OCI-LY7 (cell line): ENCODE data around the gene CATSPER3. TPM values are rescaled to one million over a fixed set of nuclear protein-coding genes. Genes with fewer than 3 reads are reported as not detected.
"Not testable (repeated sequence)": the region's sequence is repeated elsewhere in the genome, so short reads cannot be mapped to it uniquely, and the experiment has no call there.

Experiments
- BruUV-seq: library from RNA; stranded (reverse); fragments of 400-500 nt; replicated peaks from 2 replicates; lab custom pipeline; 2021; lab: Mats Ljungman, UMichigan
- CTCF ChIA-PET: fragments of 300-600 bp; sonication (Branson Sonifier 250); formaldehyde crosslinking; loops from one replicate; lab custom pipeline; 2022; ENCODE audit warnings: antibody characterized with exemption; ENCODE audit not compliant: unreplicated experiment; lab: Charles Lee
- POLR2A ChIA-PET: fragments of 300-600 bp; sonication (Branson Sonifier 250); formaldehyde crosslinking; loops from one replicate; lab custom pipeline; 2022; ENCODE audit warnings: antibody characterized with exemption; lab: Charles Lee
- DNase-seq: peaks from one replicate; pipeline ENCODE4 v3.0.0-alpha.2; 2015; ENCODE audit warnings: low spot score
- H2AFZ ChIP-seq: fragments of 200-600 bp; sonication (generic), shearing (Covaris generic); 2 replicates; pipeline ENCODE4 v1.6.1; 2014; ENCODE audit warnings: mild to moderate bottlenecking, antibody characterized with exemption, low read length, moderate library complexity
- H3K27ac ChIP-seq: fragments of 200-600 bp; sonication (generic); 2 replicates; pipeline ENCODE4 v1.5.1; 2014; ENCODE audit warnings: mixed run types, low read depth, mild to moderate bottlenecking, moderate library complexity, low read length, inconsistent platforms; ENCODE audit not compliant: poor library complexity, severe bottlenecking
- H3K36me3 ChIP-seq: fragments of 200-600 bp; sonication (generic); 2 replicates; pipeline ENCODE4 v1.6.1; 2014; ENCODE audit warnings: mild to moderate bottlenecking, antibody characterized with exemption, low read length, moderate library complexity, mixed read lengths; ENCODE audit not compliant: insufficient read depth
- H3K4me1 ChIP-seq: fragments of 200-600 bp; sonication (generic); 2 replicates; pipeline ENCODE4 v1.5.1; 2014; ENCODE audit warnings: mild to moderate bottlenecking, low read length; ENCODE audit not compliant: insufficient read depth, poor library complexity, severe bottlenecking
- H3K4me2 ChIP-seq: fragments of 200-600 bp; sonication (generic); 2 replicates; pipeline ENCODE4 v1.6.1; 2014; ENCODE audit warnings: mild to moderate bottlenecking, low read length
- H3K4me3 ChIP-seq: fragments of 200-600 bp; sonication (generic); 2 replicates; pipeline ENCODE4 v1.5.1; 2014; ENCODE audit warnings: mild to moderate bottlenecking, low read depth, low read length; ENCODE audit not compliant: poor library complexity, severe bottlenecking
- H3K79me2 ChIP-seq: fragments of 200-600 bp; sonication (generic); 2 replicates; pipeline ENCODE4 v1.6.1; 2016; ENCODE audit warnings: low read depth, mild to moderate bottlenecking, low read length, moderate library complexity, mixed read lengths; ENCODE audit not compliant: insufficient read depth
- H3K9me2 ChIP-seq: fragments of 200-600 bp; sonication (generic); 2 replicates; pipeline ENCODE4 v1.6.1; 2016; ENCODE audit warnings: mild to moderate bottlenecking, low read length, mixed read lengths; ENCODE audit not compliant: insufficient read depth
- H3K9me3 ChIP-seq: fragments of 200-600 bp; sonication (generic); 2 replicates; pipeline ENCODE4 v1.6.1; 2014; ENCODE audit warnings: mild to moderate bottlenecking, mixed run types, low read length, mixed read lengths
- H4K20me1 ChIP-seq: fragments of 200-600 bp; sonication (generic); 2 replicates; pipeline ENCODE4 v1.6.1; 2014; ENCODE audit warnings: mild to moderate bottlenecking, antibody characterized with exemption, low read length, moderate library complexity, mixed read lengths; ENCODE audit not compliant: insufficient read depth
- EZH2phosphoT487 ChIP-seq: fragments of 200-600 bp; sonication (generic); IDR thresholded peaks from 2 replicates; pipeline ENCODE4 v1.6.1; 2018; ENCODE audit warnings: low read depth, borderline replicate concordance, mild to moderate bottlenecking, mixed run types, antibody characterized with exemption, low read length, moderate library complexity, mixed read lengths
- intact Hi-C: fragments of 100-400 bp; cut with micrococcal nuclease; formaldehyde crosslinking; loops from one replicate; pipeline ENCODE4 v1.10.0; 2022; ENCODE audit not compliant: unreplicated experiment
- total RNA-seq, 2 experiments: library from RNA; depleted of rRNA in 1 of 2; stranded (reverse); fragments of >200 nt in 1 of 2; shearing (Covaris generic) in 1 of 2; gene quantifications; 2 replicates each; pipeline ENCODE4 v1.2.3, GENCODE V29; 2014 to 2022
- TF ChIP-seq, protein P1 (sequence below): fragments of 200-600 bp; sonication (generic); conservative IDR thresholded peaks from 2 replicates; pipeline ENCODE4 v1.5.1; 2014; ENCODE audit warnings: mild to moderate bottlenecking, antibody characterized with exemption, low read length, moderate library complexity, mixed read lengths

The CATSPER3 gene
- total RNA-seq, 2 experiments from 2014 or later, result 0.61 TPM; not detected in 1

DNA sequence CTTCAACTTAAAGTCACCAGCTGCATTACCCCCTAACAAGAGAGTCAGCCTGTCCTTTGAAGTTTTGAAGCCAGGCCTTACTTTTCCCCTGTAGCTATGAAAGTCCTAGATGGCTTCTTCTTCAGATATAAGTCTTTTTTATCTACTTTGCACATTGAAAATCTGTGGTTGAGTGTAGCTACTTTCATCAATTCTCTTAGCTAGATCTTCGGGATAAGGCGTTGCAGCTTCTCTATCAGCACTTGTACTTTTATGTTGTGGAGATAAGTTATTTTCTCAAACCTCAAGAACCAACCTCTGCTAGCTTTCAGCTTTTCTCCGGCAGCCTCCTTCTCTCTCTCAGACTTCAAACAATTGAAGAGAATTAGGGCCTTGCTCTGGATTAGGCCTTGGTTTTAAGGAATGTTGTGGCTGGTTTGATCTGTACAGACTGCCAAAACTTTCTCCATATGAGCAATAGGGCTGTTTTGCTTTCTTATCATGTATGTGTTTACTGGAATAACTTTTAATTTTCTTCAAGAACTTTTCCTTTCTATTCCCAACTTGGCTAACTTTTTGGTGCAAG, 21.6 kb downstream of the CATSPER3 start:
- POLR2A ChIA-PET, result no interaction called here
- no peaks in the 10 kb centered on the region for H3K79me2 ChIP-seq
- peaks cover 1% of the 10 kb centered on the region for H3K4me1 ChIP-seq
- intact Hi-C loops, result no loop called here
- H3K9me2 ChIP-seq, result no peaks in the 10 kb centered on the region; the same call in 1 of the 2 replicates
- BruUV-seq, result no TSS peak
- H3K27ac ChIP-seq, result no peak overlapping the region
- H3K36me3 ChIP-seq, result no peaks in the 10 kb centered on the region
- CTCF ChIA-PET, result no interaction called here
- no peak overlapping the region for H3K4me2 ChIP-seq
- no peaks in the 10 kb centered on the region for H4K20me1 ChIP-seq
- TF ChIP-seq, protein P1, sequence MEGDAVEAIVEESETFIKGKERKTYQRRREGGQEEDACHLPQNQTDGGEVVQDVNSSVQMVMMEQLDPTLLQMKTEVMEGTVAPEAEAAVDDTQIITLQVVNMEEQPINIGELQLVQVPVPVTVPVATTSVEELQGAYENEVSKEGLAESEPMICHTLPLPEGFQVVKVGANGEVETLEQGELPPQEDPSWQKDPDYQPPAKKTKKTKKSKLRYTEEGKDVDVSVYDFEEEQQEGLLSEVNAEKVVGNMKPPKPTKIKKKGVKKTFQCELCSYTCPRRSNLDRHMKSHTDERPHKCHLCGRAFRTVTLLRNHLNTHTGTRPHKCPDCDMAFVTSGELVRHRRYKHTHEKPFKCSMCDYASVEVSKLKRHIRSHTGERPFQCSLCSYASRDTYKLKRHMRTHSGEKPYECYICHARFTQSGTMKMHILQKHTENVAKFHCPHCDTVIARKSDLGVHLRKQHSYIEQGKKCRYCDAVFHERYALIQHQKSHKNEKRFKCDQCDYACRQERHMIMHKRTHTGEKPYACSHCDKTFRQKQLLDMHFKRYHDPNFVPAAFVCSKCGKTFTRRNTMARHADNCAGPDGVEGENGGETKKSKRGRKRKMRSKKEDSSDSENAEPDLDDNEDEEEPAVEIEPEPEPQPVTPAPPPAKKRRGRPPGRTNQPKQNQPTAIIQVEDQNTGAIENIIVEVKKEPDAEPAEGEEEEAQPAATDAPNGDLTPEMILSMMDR, result no peak
- no peak for TF ChIP-seq EZH2phosphoT487
- peaks cover 5% of the 10 kb centered on the region; the same call in 1 of the 2 replicates for H3K9me3 ChIP-seq
- no peak for DNase-seq
- H2AFZ ChIP-seq, result no peak overlapping the region
- H3K4me3 ChIP-seq, result no peak overlapping the region

DNA sequence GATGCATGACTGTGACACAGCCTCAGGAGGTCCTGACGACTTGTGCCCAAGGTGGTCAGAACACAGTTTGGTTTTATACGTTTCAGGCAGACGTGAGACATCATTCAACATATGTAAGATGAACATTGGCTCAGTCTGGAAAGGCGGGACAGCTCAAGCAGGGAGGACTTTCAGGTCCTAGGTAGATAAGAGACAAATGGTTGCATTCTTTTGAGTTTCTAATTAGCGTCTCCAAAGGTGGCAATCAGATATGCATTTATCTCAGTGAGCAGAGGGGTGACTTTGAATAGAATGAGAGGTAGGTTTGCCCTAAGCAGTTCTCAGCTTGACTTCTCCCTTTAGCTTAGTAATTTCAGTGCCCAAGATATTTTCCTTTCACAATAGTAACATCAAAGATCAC, 22.5 kb downstream of the CATSPER3 start:
- DNase-seq, H3K36me3 ChIP-seq, H4K20me1 ChIP-seq, POLR2A ChIA-PET, H3K9me2 ChIP-seq, CTCF ChIA-PET, H3K27ac ChIP-seq, intact Hi-C loops, H2AFZ ChIP-seq, H3K4me3 ChIP-seq, H3K9me3 ChIP-seq, H3K4me2 ChIP-seq, H3K79me2 ChIP-seq, BruUV-seq, H3K4me1 ChIP-seq: not testable (repeated sequence)

DNA sequence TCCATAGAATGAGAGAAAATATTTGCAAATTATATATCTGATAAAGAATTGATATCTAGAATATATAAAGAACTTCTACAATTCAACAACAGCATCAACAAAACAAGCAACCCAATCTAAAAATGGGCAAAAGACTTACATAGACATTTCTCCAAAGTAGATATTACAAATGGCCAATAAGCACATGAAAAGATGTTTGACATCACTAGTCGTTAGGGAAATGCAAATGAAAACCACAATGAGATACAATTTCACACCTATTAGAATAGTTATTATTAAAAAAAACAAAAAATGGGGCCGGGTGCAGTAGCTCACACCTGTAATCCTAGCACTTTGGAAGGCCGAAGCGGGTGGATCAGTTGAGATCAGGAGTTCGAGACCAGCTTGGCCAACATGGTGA, 24.4 kb downstream of the CATSPER3 start:
- no peak overlapping the region for H3K4me2 ChIP-seq
- no peak for TF ChIP-seq EZH2phosphoT487
- TF ChIP-seq, protein P1, result no peak
- no peak overlapping the region for H2AFZ ChIP-seq
- BruUV-seq, result no TSS peak
- 0 out of 2 replicates have a peak, but pooled peaks cover 5% of the 10 kb centered on the region for H3K9me3 ChIP-seq
- H3K4me3 ChIP-seq, result no peak overlapping the region
- intact Hi-C loops, result no loop called here
- H3K27ac ChIP-seq, result no peak overlapping the region
- H3K4me1 ChIP-seq, result peaks cover 6% of the 10 kb centered on the region
- no peaks in the 10 kb centered on the region for H4K20me1 ChIP-seq
- no peaks in the 10 kb centered on the region; the same call in 1 of the 2 replicates for H3K9me2 ChIP-seq
- CTCF ChIA-PET, result no interaction called here
- POLR2A ChIA-PET, result no interaction called here
- no peaks in the 10 kb centered on the region for H3K79me2 ChIP-seq
- no peak for DNase-seq
- no peaks in the 10 kb centered on the region for H3K36me3 ChIP-seq
